Gastroesophageal sphincter (tissue), 3 donors: Measurements from ENCODE around the gene DLGAP4.

Source experiments
- EP300 ChIP-seq: sonication (generic); formaldehyde crosslinking; IDR thresholded peaks from one replicate; pipeline ENCODE4 v1.6.1; 2017; ENCODE audit warnings: antibody characterized with exemption, mild to moderate bottlenecking
- POLR2A ChIP-seq, 2 donors: fragments of 450-650 bp; IDR thresholded peaks; one replicate each; pipeline ENCODE4 v1.6.1; 2017; ENCODE audit warnings: antibody characterized with exemption in 2 of 2, mild to moderate bottlenecking in 2 of 2, moderate library complexity in 1 of 2
- POLR2AphosphoS5 ChIP-seq: sonication (generic); formaldehyde crosslinking; IDR thresholded peaks from one replicate; pipeline ENCODE4 v1.6.1; 2017; ENCODE audit warnings: antibody characterized with exemption
- TF ChIP-seq, protein P1 (sequence below), 4 experiments: fragments of 200-600 bp in 2 of 4; fragments of 450-650 bp in 2 of 4; sonication (generic) in 1 of 4; IDR thresholded peaks; one replicate each; pipeline ENCODE4 v1.5.1; 2017 to 2019; ENCODE audit warnings: antibody characterized with exemption in 4 of 4, mild to moderate bottlenecking in 2 of 4, moderate library complexity in 2 of 4

DNA sequence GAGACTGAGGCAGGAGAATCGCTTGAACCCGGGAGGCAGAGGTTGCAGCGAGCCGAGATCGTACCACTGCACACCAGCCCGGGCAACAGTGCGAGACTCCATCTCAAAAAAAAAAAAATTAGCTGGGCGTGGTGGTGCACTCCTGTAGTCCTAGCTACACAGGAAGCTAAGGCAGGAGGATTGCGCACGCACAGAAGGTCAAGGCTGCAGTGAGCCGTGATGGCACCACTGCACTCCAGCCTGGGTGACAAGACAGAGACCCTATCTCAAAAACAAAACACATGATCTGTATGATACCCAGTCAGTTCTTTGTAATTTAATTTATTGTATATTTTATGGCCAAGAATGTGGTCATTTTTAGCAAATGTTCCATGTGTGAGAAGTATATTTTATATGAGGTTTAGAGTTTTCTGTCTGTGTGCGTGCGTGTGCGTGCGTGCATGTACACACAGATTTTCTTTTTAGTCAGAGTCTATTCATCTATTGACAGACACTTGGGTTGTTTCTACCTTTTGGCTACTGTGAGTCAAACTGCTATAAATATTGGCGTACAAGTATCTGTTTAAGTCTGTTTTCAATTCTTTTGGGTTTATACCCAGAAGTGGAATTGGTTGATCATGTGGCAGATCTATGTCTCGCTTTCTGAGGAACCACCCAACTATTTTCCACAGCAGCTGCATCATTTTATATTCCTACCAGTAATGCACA is 213.0 kb downstream of the DLGAP4 start:
- TF ChIP-seq EP300 (no peak), POLR2A (IDR thresholded peaks at IDR 0.05) (no peak), POLR2AphosphoS5 (no peak)
- TF ChIP-seq, protein P1, sequence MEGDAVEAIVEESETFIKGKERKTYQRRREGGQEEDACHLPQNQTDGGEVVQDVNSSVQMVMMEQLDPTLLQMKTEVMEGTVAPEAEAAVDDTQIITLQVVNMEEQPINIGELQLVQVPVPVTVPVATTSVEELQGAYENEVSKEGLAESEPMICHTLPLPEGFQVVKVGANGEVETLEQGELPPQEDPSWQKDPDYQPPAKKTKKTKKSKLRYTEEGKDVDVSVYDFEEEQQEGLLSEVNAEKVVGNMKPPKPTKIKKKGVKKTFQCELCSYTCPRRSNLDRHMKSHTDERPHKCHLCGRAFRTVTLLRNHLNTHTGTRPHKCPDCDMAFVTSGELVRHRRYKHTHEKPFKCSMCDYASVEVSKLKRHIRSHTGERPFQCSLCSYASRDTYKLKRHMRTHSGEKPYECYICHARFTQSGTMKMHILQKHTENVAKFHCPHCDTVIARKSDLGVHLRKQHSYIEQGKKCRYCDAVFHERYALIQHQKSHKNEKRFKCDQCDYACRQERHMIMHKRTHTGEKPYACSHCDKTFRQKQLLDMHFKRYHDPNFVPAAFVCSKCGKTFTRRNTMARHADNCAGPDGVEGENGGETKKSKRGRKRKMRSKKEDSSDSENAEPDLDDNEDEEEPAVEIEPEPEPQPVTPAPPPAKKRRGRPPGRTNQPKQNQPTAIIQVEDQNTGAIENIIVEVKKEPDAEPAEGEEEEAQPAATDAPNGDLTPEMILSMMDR (IDR thresholded peaks at IDR 0.05), result no peak
